HG03097 (cell line): ENCODE data around the gene FMNL1.
"Not testable (repeated sequence)": the region's sequence is repeated elsewhere in the genome, so short reads cannot be mapped to it uniquely, and the experiment has no call there.

Experiments used
- ATAC-seq: cut with Tn5 transposase; IDR thresholded peaks from one replicate; pipeline ENCODE4 v1.9.1; 2021; ENCODE audit not compliant: unreplicated experiment, low FRiP score

Gene FMNL1

GRCh38 chr17:45234641-45235415 lies 13.1 kb downstream of the FMNL1 start:
- no peak for ATAC-seq

- no peak for ATAC-seq
These were observed 14.0 kb downstream of the FMNL1 start for GRCh38 chr17:45235416-45236281.

- ATAC-seq, result no peak
These were observed 14.6 kb downstream of the FMNL1 start for GRCh38 chr17:45236282-45236606.

GRCh38 chr17:45237686-45238085 lies 16.0 kb downstream of the FMNL1 start:
- ATAC-seq, result no peak

GRCh38 chr17:45238155-45238774 lies 16.6 kb downstream of the FMNL1 start:
- no peak for ATAC-seq

GRCh38 chr17:45240905-45241327 lies 19.2 kb downstream of the FMNL1 start:
- ATAC-seq, result no peak

- no peak for ATAC-seq
These were observed 19.8 kb downstream of the FMNL1 start for GRCh38 chr17:45241328-45242028.

GRCh38 chr17:45242029-45242414 lies 20.3 kb downstream of the FMNL1 start:
- ATAC-seq, result no peak

- ATAC-seq, result no peak
These were observed 22.1 kb downstream of the FMNL1 start for GRCh38 chr17:45243750-45244149.

- no peak for ATAC-seq
These were observed 23.3 kb downstream of the FMNL1 start for GRCh38 chr17:45244725-45245656.

GRCh38 chr17:45246338-45246737 lies 24.7 kb downstream of the FMNL1 start:
- ATAC-seq, result no peak

- ATAC-seq, result no peak
These were observed 25.3 kb downstream of the FMNL1 start for GRCh38 chr17:45246861-45247428.

- peak; percentile 60 for ATAC-seq
These were observed 25.9 kb downstream of the FMNL1 start for GRCh38 chr17:45247429-45248131.

GRCh38 chr17:45248132-45248957 lies 26.7 kb downstream of the FMNL1 start:
- no peak for ATAC-seq

- no peak for ATAC-seq
These were observed 30.2 kb downstream of the FMNL1 start for GRCh38 chr17:45251931-45252330.

- ATAC-seq, result not testable (repeated sequence)
These were observed 31.6 kb downstream of the FMNL1 start for GRCh38 chr17:45253237-45253636.

- no peak for ATAC-seq
These were observed 32.2 kb downstream of the FMNL1 start for GRCh38 chr17:45253879-45254278.

- no peak for ATAC-seq
These were observed 33.7 kb downstream of the FMNL1 start for GRCh38 chr17:45255358-45255757.
